ENCODE results near the gene TBC1D30.
A peak's percentile ranks its signal among the peaks of the same experiment; 100 is the strongest.
"Not testable (repeated sequence)": the region's sequence is repeated elsewhere in the genome, so short reads cannot be mapped to it uniquely, and the experiment has no call there.

TBC1D30 gene

GRCh38 chr12:64801381-64801780, 23.1 kb upstream of the TBC1D30 start:
- peak; percentile 48 for TF ChIP-seq CTCF (IDR thresholded peaks at IDR 0.05; ENCODE audit: low read depth, low read length)
- no peak overlapping the region for H3K4me3 ChIP-seq (ENCODE audit: low read depth, low read length)
- in situ Hi-C loops (cut with HindIII; ENCODE audit: low sequenced_read_pairs), result no loop called here
- no peak for DNase-seq (ENCODE audit: low read depth, low spot score)

- peak; percentile 93 for TF ChIP-seq CTCF (IDR thresholded peaks at IDR 0.05; ENCODE audit: low read depth, low read length)
- in situ Hi-C loops (cut with HindIII; ENCODE audit: low sequenced_read_pairs); H3K4me3 ChIP-seq (ENCODE audit: low read depth, low read length); DNase-seq (ENCODE audit: low read depth, low spot score): not testable (repeated sequence)
Measured at GRCh38 chr12:64802180-64802775, 22.2 kb upstream of the TBC1D30 start.

DNA sequence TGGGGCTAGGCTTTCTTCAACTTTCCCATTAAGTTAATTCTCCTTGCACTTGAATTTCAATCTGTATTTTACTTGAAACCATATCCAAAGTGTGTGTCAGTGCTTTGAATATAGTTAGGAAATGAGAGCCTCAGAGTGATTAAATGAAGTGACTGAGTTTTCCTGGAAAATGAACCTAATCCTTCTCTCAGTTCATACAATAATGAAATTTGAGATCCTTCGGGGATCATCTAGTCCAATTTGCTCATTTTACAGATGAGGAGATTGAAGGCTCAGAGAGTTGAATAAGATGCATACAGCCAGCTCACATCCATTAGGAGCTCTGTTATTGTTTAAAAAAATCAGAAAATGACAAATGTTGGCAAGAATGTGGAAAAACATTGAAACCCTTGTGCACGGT, 18.3 kb upstream of the TBC1D30 start:
- TF ChIP-seq CTCF (IDR thresholded peaks at IDR 0.05; ENCODE audit: low read depth, low read length), result no peak
- in situ Hi-C loops (cut with HindIII; ENCODE audit: low sequenced_read_pairs), result no loop called here
- DNase-seq (ENCODE audit: low read depth, low spot score), result no peak
- H3K4me3 ChIP-seq (ENCODE audit: low read depth, low read length), result no peak overlapping the region

- no peak for TF ChIP-seq CTCF (IDR thresholded peaks at IDR 0.05; ENCODE audit: low read depth, low read length)
- no peak overlapping the region for H3K4me3 ChIP-seq (ENCODE audit: low read depth, low read length)
- peak; percentile 41 for DNase-seq (ENCODE audit: low read depth, low spot score)
- in situ Hi-C loops (cut with HindIII; ENCODE audit: low sequenced_read_pairs), result no loop called here
Measured at GRCh38 chr12:64806593-64807460, 17.6 kb upstream of the TBC1D30 start.

GRCh38 chr12:64808110-64808509, 16.3 kb upstream of the TBC1D30 start:
- no peak for DNase-seq (ENCODE audit: low read depth, low spot score)
- TF ChIP-seq CTCF (IDR thresholded peaks at IDR 0.05; ENCODE audit: low read depth, low read length), result no peak
- in situ Hi-C loops (cut with HindIII; ENCODE audit: low sequenced_read_pairs), result no loop called here
- H3K4me3 ChIP-seq (ENCODE audit: low read depth, low read length), result no peak overlapping the region

GRCh38 chr12:64810831-64811230, 13.6 kb upstream of the TBC1D30 start:
- no peak for DNase-seq (ENCODE audit: low read depth, low spot score)
- no peak for TF ChIP-seq CTCF (IDR thresholded peaks at IDR 0.05; ENCODE audit: low read depth, low read length)
- H3K4me3 ChIP-seq (ENCODE audit: low read depth, low read length), result no peak overlapping the region
- in situ Hi-C loops (cut with HindIII; ENCODE audit: low sequenced_read_pairs), result no loop called here
